CD4-positive, alpha-beta T cell treated with Interleukin-17A for 1 hour (primary cell): ENCODE results near the gene CAPRIN1.
A peak's percentile ranks its signal among the peaks of the same experiment; 100 is the strongest.

Experiments used
- DNase-seq: peaks from one replicate; pipeline ENCODE4 v3.0.0-alpha.2; 2020

The CAPRIN1 gene, protein sequence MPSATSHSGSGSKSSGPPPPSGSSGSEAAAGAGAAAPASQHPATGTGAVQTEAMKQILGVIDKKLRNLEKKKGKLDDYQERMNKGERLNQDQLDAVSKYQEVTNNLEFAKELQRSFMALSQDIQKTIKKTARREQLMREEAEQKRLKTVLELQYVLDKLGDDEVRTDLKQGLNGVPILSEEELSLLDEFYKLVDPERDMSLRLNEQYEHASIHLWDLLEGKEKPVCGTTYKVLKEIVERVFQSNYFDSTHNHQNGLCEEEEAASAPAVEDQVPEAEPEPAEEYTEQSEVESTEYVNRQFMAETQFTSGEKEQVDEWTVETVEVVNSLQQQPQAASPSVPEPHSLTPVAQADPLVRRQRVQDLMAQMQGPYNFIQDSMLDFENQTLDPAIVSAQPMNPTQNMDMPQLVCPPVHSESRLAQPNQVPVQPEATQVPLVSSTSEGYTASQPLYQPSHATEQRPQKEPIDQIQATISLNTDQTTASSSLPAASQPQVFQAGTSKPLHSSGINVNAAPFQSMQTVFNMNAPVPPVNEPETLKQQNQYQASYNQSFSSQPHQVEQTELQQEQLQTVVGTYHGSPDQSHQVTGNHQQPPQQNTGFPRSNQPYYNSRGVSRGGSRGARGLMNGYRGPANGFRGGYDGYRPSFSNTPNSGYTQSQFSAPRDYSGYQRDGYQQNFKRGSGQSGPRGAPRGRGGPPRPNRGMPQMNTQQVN

GRCh38 chr11:34051349-34052035, at the start of gene CAPRIN1:
Gene CAPRIN1 (plus strand): TSS chr11:34051731. CDS start chr11:34052421, 690 bp downstream.
- DNase-seq = peak; percentile 85

DNA sequence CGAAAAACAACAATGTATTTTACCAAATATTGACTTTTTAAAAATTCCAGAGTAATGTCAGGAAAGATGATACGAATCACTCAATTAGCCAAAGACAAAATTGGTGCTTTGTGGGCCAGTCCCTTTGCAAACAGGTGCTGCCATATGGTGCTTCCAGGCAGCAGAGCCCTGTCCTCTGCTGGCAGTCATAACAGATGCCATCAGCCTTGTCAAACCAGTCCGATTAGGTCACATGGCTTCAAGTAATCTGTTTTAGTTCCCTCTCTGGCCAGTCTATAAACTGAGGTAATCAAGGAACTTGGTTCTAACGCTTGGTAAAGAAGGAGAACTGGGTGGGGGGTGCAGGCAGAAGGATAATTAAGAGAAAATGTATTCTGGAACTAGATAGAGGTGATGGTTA, 49.1 kb upstream of the CAPRIN1 start:
- no peak for DNase-seq

DNA sequence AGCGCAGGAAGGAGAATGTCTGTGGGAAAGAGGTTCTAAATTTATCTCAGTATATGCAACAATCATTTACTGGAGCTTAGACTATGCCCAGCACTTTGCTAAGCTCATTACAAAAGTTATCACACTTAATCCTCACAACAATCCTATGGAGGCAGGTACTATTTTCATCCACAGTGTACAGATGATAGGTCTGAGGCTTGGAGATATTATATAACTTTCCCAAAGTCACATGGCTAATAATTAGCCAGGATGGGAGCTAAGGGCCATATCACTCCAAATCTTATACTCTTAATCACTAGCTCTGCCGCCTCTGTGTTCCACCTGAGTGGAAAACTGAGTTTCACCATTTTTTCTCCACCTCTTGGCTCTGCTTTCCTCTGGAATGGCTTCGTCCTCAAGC, 47.3 kb upstream of the CAPRIN1 start:
- no peak for DNase-seq

GRCh38 chr11:34006876-34007275, 44.7 kb upstream of the CAPRIN1 start:
- no peak for DNase-seq

- no peak for DNase-seq
Measured at GRCh38 chr11:34012734-34013133, 38.8 kb upstream of the CAPRIN1 start.

DNA sequence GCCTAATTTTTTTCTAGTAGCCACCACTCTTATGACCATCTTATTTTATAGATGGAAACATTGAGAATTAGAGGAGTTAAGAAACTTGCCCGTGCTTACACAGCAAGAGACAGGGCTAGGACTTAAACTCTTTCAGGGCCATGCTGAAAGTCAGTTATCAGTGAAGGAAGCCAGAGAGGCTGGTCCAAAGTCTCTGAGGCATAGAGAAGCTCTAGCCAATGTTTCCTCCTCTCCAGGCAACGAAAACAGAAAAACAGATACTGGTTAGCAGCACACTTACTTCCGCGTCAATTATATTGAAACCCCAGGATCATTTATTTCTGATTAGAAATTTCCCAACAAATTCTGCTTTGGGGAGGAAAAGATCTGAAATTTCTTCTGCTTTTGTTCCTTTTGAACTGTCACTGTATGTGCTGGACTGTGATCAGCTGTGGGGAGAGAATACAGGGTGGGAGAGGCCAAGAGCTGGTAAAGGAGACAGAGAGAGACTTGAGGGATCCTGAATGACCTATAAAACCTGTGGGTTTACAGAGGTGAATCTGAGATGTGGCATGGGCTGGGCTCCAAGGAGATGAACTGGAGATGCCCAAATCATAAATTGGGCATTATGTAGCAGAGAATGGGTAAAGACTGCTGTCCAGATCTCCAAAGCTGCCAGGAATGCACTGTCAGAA, 37.5 kb upstream of the CAPRIN1 start:
- DNase-seq = no peak

- DNase-seq = no peak
Measured at GRCh38 chr11:34021977-34022735, 29.4 kb upstream of the CAPRIN1 start.

GRCh38 chr11:34026432-34026831, 25.1 kb upstream of the CAPRIN1 start:
- DNase-seq = no peak

DNA sequence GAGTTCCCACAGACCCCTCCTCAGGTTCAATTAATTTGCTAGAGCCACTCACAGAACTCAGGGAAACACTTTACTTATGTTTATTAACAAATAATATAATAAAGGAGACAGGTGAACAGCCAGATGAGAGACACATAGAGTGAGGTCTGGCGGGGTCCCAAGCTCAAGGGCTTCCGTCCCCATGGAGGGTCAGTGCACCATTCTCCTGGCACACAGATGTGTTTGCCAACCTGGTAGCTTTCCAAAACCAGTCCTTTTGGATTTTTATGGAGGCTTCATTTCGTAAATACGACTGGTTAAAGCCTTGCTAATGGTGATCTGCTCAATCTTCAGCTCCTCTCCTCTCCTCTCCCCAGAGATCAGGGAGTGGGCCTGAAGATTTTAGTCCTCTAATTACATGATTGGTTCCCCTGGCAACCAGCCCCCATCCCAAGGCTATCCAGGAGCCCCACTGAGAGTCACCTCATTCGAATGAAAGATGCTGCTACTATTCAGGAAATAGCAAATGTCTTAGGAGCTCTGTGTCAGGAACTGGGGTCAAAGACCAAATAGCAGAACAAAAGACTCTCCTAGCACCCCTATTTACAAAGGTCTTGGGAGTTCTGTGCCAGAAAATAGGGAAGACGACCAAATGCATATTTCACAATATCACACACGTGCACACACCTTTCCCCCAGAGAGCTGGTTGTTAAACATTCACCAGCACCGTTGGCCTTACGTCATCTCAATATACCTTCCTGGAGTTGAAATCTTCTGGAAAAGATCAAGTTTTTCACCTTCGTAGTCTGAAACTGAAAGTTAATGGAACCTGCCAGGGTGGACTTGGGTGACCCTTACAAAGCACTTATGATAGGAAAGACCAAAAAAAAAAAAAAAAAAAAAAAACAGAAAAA, 23.8 kb upstream of the CAPRIN1 start:
- no peak for DNase-seq

DNA sequence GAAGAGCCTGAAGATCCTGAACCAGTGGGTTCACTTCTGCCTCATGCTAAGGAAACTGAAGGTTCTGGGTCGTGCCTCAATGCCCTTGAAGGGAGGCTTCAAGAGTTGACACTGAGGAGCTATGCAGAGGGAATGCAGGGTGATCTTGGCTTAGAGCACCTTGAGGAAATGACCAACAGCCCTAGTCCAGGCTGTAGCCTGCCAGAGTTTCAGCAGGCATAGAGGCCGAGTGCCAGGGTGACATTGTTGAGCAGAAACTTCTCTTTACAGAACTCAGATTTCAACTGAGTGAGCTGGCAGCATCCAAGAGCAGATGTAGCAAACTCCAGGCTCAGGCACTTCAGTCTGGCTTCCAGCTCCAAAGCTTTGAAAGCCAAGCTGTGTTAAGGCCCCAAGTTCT, 23.1 kb upstream of the CAPRIN1 start:
- no peak for DNase-seq

- DNase-seq = no peak
Measured at GRCh38 chr11:34029176-34029575, 22.4 kb upstream of the CAPRIN1 start.

- no peak for DNase-seq
Measured at GRCh38 chr11:34030382-34030781, 21.1 kb upstream of the CAPRIN1 start.

- no peak for DNase-seq
Measured at GRCh38 chr11:34033399-34033798, 18.1 kb upstream of the CAPRIN1 start.

- no peak for DNase-seq
Measured at GRCh38 chr11:34034053-34034452, 17.5 kb upstream of the CAPRIN1 start.

GRCh38 chr11:34036456-34036855, 15.1 kb upstream of the CAPRIN1 start:
- DNase-seq = no peak

DNA sequence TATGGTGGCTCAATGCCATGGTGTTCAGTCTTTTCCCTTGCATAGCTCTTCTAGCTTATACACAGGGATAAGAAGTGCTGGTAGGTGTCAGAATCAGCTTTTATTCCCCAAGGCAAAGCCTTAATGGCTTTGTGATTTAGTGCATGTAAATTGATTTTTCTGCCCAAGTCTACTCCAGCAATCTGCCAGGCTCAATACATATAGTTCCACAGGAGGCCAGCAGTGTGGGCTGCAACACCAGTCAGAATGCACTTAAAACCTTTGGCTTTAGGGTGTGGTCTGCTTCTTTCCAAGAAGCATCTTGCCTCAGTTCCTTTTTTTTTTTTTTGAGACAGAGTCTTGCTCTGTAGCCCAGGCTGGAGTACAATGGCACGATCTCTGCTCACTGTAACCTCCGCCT, 14.5 kb upstream of the CAPRIN1 start:
- DNase-seq = no peak

DNA sequence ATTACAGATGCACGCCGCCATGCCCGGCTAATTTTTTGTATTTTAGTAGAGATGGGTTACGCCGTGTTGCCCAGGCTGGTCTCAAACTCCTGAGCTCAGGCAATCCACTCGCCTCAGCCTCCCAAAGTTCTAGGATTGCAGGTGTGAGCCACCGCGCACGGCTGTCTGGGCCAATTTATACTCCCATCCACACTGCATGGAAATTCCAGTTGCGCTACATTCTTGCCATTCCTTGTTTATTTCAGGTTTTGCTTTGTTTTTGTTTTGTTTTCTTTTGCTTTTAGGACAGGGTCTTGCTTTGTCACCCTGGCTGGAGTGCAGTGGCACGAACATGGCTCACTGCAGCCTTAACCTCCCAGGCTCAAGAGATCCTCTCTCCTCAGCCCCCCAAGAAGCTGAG, 11.0 kb upstream of the CAPRIN1 start:
- no peak for DNase-seq

DNA sequence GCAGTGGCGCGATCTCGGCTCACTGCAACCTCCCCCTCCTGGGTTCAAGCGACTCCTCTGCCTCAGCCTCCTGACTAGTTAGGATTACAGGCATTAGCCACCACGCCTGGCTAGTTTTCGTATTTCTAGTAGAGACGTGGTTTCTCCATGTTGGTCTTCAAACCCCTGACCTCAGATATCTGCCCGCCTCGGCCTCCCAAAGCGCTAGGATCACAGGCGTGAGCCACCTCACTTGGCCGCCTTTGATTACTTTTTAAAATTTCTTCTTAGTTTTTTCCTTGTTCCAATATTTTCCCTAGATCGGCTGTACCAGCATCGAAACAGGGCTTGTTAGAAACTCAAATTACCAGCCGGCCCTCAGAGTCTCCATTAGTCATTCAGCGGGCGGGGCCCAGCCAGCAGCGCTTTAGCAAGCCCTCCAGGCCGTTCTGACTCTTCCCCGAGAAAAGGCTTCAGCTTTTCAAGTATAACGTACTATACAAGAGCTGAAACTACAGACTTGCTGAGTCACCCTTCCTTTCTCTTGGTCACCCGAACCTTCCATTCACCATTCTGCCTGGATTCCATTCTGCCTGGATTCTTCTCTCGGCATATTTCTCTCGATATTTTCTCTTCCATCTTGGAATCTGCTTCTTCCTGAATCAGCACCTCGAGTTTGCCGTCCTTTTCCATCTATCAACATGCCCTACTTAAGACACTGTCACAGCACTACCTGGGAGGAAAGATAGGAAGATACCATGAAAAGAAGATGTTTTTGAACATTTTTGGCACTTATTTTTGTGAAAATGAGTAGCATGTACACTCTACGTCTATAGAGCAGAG, 6.7 kb upstream of the CAPRIN1 start:
- no peak for DNase-seq

GRCh38 chr11:34049028-34049427, 2.5 kb upstream of the CAPRIN1 start:
- DNase-seq = no peak

DNA sequence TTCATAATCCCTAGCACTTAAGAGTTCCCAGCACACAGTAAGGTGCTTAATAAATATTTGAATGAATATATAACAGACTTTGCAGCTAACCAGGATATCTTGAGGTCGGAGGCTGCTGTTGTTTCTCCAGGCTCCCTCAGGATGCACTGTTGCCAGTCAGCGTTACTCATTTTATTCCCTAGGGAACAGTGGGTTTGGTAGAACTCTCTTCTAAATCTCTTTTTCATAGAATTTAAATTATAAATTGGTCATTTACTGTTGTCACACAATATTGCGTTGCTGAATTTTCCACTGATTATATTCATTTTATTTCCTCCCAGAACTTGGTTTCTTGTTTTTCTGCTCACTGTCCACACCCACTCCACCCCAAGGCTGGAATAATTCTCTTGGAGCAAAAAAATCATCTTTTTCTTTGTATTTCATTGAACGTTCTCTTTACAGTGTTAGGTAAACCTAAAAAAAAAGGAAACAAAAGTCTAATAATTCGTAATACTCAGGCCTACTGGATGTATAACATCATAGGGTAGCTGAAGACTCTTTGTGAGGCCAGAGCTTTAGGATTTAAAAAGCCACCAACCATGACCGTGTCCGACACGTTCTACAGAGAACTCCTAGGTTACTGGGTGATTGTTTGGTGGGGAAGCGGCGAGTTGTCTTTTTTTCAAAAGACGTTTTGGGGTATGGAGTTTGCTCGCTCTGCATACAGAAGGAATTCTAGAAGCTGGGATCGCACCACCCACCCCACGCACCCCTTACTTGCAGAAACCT, 766 bp upstream of the CAPRIN1 start:
- no peak for DNase-seq
